ENCODE data around the gene AGMO.

The AGMO gene

GRCh38 chr7:15581352-15581951 is 19.6 kb upstream of the AGMO start:
- no peaks in the 10 kb centered on the region for H3K36me3 ChIP-seq (replicated peaks)
- DNase-seq (ENCODE audit: low spot score in 2 of 2), result no peak
- no peak overlapping the region for H3K4me3 ChIP-seq
- in situ Hi-C loops (cut with MboI; ENCODE audit: low sequenced_read_pairs), result no loop called here
- no peaks in the 10 kb centered on the region for H3K27me3 ChIP-seq (ENCODE audit: low read depth)
- H3K9me3 ChIP-seq, result peaks cover 3% of the 10 kb centered on the region; the same call in 1 of the 2 replicates
- H3K4me1 ChIP-seq, result no peaks in the 10 kb centered on the region

DNA sequence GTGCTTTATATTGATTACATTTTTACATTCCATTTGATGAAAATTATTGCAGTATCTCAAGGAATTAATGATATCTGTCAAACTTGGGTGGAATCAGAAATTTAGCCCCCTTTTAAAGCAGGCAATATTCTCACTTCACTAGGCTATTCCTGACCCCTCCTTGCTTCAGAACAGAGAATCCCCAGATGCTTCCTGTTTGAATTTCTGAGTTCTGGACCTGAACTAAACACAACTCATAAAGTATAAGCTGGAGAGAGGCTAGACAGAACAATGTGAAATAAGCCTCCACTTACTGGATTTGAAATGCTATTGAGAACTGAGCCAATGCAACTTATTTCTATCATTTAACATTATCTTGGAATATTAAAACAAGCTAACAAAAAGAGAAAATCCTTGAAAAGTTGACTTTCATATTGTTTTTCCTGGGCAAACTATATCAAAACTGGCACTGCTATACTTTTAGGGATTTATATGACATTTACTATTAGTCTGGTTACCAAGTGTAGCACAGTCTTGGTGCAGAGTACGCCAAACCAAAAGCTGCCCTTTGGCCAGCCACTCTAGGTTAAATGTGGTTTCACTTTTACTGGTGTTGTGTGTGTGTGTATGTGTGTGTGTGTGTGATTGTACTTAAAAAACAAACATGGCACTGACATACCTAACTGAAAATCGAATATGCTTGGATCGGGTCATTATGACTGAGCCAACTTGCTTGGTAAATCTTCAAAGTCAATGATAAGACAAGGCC is 19.0 kb upstream of the AGMO start:
- no peaks in the 10 kb centered on the region for H3K36me3 ChIP-seq (replicated peaks)
- no peak for DNase-seq (ENCODE audit: low spot score in 2 of 2)
- H3K9me3 ChIP-seq, result peaks cover 3% of the 10 kb centered on the region; the same call in 1 of the 2 replicates
- no peak overlapping the region for H3K4me3 ChIP-seq
- H3K27me3 ChIP-seq (ENCODE audit: low read depth), result no peaks in the 10 kb centered on the region
- no peaks in the 10 kb centered on the region for H3K4me1 ChIP-seq
- in situ Hi-C loops (cut with MboI; ENCODE audit: low sequenced_read_pairs), result no loop called here

GRCh38 chr7:15577600-15577999 is 15.8 kb upstream of the AGMO start:
- Histone ChIP-seq H3K9me3 (no peaks in the 10 kb centered on the region), H3K4me1 (no peaks in the 10 kb centered on the region), H3K4me3 (no peak overlapping the region), H3K36me3 (replicated peaks) (no peaks in the 10 kb centered on the region), H3K27me3 (ENCODE audit: low read depth) (no peaks in the 10 kb centered on the region)
- no peak for DNase-seq (ENCODE audit: low spot score in 2 of 2)
- in situ Hi-C loops (cut with MboI; ENCODE audit: low sequenced_read_pairs), result no loop called here

DNA sequence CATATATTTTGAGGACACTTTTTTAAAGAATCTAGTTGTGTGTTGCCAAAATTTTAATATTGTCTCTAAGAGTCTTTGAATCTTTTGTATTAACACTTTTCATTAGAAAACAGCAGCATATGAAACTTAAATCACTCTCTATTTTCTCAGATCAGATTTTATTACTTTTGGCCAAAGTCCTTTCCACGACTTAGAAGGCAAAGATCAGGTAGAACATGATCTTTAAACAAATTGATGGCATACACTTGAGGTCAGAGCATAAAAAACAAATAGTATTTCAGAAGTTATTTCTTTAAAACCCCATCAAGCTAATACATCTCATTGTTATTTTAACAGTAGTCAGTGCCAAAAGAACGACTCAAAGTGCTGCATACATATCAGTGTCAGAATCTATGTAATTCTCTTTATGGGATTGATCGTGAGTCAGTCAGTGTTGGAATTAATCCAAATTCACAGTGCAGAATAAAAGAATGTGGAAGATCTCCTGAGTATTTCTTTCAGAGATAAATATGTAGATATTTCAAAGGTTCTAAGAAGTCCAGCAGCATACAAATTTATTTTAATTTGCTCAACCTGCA is 9.6 kb upstream of the AGMO start:
- H3K4me3 ChIP-seq, result no peak overlapping the region
- no peaks in the 10 kb centered on the region for H3K9me3 ChIP-seq
- H3K27me3 ChIP-seq (ENCODE audit: low read depth), result no peaks in the 10 kb centered on the region
- no peaks in the 10 kb centered on the region for H3K36me3 ChIP-seq (replicated peaks)
- peak in 1 of 2 experiments; percentile 19 for DNase-seq (ENCODE audit: low spot score in 2 of 2)
- H3K4me1 ChIP-seq, result no peaks in the 10 kb centered on the region; the same call in 1 of the 2 replicates
- in situ Hi-C loops (cut with MboI; ENCODE audit: low sequenced_read_pairs), result no loop called here

DNA sequence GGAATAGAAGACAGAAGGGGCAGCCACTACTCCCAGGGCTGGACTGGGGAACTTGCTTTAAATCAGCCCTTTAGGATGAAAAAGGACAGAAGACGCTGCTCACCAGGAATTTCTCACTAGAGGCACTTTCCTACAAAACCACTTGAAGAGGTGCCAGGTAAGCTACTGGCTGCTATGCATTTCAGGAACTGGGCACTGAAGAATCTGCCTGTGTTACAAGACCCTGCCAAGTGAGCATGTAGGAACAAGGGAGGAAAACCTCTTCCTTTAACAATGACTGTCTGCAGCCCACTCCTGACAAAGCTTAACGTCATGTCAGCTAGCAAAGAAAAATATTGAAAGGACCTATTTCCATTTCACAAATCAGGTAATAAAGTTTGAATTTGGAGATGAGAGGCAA is 5.8 kb upstream of the AGMO start:
- Histone ChIP-seq H3K36me3 (replicated peaks) (no peaks in the 10 kb centered on the region), H3K27me3 (ENCODE audit: low read depth) (no peaks in the 10 kb centered on the region), H3K4me1 (no peaks in the 10 kb centered on the region; the same call in 1 of the 2 replicates), H3K9me3 (0 out of 2 replicates have a peak, but pooled peaks cover 2% of the 10 kb centered on the region), H3K4me3 (no peak overlapping the region)
- in situ Hi-C loops (cut with MboI; ENCODE audit: low sequenced_read_pairs), result no loop called here
- no peak for DNase-seq (ENCODE audit: low spot score in 2 of 2)

GRCh38 chr7:15567036-15567435 is 5.2 kb upstream of the AGMO start:
- Histone ChIP-seq H3K4me3 (no peak overlapping the region), H3K36me3 (replicated peaks) (no peaks in the 10 kb centered on the region), H3K27me3 (ENCODE audit: low read depth) (no peaks in the 10 kb centered on the region), H3K4me1 (no peaks in the 10 kb centered on the region; the same call in 1 of the 2 replicates), H3K9me3 (0 out of 2 replicates have a peak, but pooled peaks cover 2% of the 10 kb centered on the region)
- in situ Hi-C loops (cut with MboI; ENCODE audit: low sequenced_read_pairs), result no loop called here
- DNase-seq (ENCODE audit: low spot score in 2 of 2), result no peak

DNA sequence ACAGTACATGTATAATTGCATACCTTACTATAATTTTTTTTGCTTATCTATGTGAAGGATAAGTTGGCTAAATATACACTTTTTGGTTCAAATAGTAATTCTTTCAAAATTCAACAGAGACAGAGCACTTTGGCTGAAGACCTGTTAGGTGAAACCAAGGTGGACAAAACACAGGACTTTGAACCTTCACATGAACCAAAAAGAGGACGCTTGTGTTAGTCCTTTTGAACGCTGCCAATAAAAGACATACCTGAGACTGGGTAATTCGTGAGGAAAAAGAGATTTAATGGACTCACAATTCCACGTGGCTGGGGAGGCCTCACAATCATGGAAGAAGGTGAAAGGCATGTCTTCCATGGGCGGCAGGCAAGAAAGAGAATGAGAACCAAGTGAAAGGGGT is 4.7 kb upstream of the AGMO start:
- DNase-seq (ENCODE audit: low spot score in 2 of 2), result no peak
- in situ Hi-C loops (cut with MboI; ENCODE audit: low sequenced_read_pairs), result no loop called here
- Histone ChIP-seq H3K9me3 (0 out of 2 replicates have a peak, but pooled peaks cover 2% of the 10 kb centered on the region), H3K4me3 (no peak overlapping the region), H3K36me3 (replicated peaks) (no peaks in the 10 kb centered on the region), H3K27me3 (ENCODE audit: low read depth) (no peaks in the 10 kb centered on the region), H3K4me1 (no peaks in the 10 kb centered on the region; the same call in 1 of the 2 replicates)

DNA sequence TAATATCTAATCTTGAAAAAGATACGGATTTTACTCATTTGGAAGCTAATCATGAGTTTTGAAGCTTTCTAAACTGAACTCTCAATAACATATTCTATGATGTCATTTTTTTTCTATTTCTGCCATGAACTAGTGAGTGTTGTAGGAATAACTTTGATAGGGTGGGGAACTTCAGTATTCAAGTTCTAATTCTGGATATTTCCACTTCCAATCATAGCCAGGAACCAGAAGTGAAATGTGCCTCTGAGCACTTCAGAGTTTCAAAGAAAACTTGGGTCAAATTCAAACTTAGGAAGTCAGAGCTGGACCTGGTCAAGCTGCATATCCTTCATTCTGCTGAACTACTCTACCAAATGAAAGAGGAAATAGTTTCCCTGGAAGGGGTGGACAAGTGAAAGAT is 847 bp downstream of the AGMO start:
- DNase-seq (ENCODE audit: low spot score in 2 of 2), result no peak
- H3K9me3 ChIP-seq, result 0 out of 2 replicates have a peak, but pooled peaks cover 1% of the 10 kb centered on the region
- H3K4me3 ChIP-seq, result no peak overlapping the region
- no peaks in the 10 kb centered on the region for H3K27me3 ChIP-seq (ENCODE audit: low read depth)
- H3K36me3 ChIP-seq (replicated peaks), result no peaks in the 10 kb centered on the region
- no peaks in the 10 kb centered on the region for H3K4me1 ChIP-seq
- in situ Hi-C loops (cut with MboI; ENCODE audit: low sequenced_read_pairs), result no loop called here

GRCh38 chr7:15559416-15559928 is 2.3 kb downstream of the AGMO start:
- Histone ChIP-seq H3K36me3 (replicated peaks) (no peaks in the 10 kb centered on the region), H3K27me3 (ENCODE audit: low read depth) (no peaks in the 10 kb centered on the region), H3K9me3 (no peaks in the 10 kb centered on the region), H3K4me1 (no peaks in the 10 kb centered on the region), H3K4me3 (no peak overlapping the region)
- in situ Hi-C loops (cut with MboI; ENCODE audit: low sequenced_read_pairs), result no loop called here
- peak; percentile 14 to 23 for DNase-seq (ENCODE audit: low spot score in 2 of 2)

- H3K27me3 ChIP-seq (ENCODE audit: low read depth), result no peaks in the 10 kb centered on the region
- no peak overlapping the region for H3K4me3 ChIP-seq
- H3K4me1 ChIP-seq, result no peaks in the 10 kb centered on the region
- no peaks in the 10 kb centered on the region for H3K9me3 ChIP-seq
- H3K36me3 ChIP-seq (replicated peaks), result no peaks in the 10 kb centered on the region
- in situ Hi-C loops (cut with MboI; ENCODE audit: low sequenced_read_pairs), result no loop called here
- DNase-seq (ENCODE audit: low spot score in 2 of 2), result no peak
Measured at GRCh38 chr7:15558756-15559155, 3.1 kb downstream of the AGMO start.

DNA sequence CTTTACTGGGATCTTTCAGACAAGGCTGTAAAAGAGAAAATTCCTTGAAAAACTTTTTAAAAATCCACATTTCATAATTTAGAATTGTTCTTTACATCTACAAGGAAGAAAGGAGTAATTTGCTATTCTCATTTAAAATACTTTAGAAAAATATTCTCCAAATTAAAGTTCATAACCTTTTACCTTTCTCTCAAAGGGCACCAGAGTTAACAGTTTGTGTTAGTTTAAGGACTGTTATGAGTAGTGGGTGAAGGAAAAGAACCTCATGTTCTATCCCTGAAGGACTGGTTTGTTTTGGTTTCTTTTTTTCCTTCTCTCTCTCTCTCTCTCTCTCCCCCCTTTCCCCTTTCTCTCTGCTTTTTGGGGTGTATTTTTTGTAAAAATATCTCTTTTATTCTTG is 4.1 kb downstream of the AGMO start:
- Histone ChIP-seq H3K4me3 (no peak overlapping the region), H3K27me3 (ENCODE audit: low read depth) (no peaks in the 10 kb centered on the region), H3K4me1 (no peaks in the 10 kb centered on the region), H3K36me3 (replicated peaks) (no peaks in the 10 kb centered on the region), H3K9me3 (no peaks in the 10 kb centered on the region)
- in situ Hi-C loops (cut with MboI; ENCODE audit: low sequenced_read_pairs), result no loop called here
- DNase-seq (ENCODE audit: low spot score in 2 of 2), result no peak

DNA sequence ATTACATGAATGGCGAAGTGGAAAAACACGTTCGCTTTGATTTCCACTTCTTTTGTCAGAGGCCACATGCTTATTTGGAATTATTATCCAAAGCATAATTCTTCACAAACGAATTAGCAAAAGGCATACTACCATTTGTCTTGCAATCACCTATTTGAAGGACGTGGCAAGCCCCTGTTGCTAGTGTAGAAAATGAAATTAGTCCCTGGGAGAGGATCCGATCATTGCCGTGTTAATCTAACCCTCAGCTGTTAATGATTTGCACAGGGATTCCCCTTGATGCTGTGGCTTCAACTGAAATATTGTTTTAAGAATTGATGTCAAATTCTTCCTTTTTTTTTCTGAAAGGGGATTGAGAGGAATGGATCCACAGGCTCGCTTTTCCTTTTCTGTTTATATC is 4.6 kb downstream of the AGMO start:
- Histone ChIP-seq H3K36me3 (replicated peaks) (no peaks in the 10 kb centered on the region), H3K4me3 (no peak overlapping the region), H3K9me3 (no peaks in the 10 kb centered on the region), H3K27me3 (ENCODE audit: low read depth) (no peaks in the 10 kb centered on the region), H3K4me1 (no peaks in the 10 kb centered on the region)
- in situ Hi-C loops (cut with MboI; ENCODE audit: low sequenced_read_pairs), result no loop called here
- DNase-seq (ENCODE audit: low spot score in 2 of 2), result no peak

DNA sequence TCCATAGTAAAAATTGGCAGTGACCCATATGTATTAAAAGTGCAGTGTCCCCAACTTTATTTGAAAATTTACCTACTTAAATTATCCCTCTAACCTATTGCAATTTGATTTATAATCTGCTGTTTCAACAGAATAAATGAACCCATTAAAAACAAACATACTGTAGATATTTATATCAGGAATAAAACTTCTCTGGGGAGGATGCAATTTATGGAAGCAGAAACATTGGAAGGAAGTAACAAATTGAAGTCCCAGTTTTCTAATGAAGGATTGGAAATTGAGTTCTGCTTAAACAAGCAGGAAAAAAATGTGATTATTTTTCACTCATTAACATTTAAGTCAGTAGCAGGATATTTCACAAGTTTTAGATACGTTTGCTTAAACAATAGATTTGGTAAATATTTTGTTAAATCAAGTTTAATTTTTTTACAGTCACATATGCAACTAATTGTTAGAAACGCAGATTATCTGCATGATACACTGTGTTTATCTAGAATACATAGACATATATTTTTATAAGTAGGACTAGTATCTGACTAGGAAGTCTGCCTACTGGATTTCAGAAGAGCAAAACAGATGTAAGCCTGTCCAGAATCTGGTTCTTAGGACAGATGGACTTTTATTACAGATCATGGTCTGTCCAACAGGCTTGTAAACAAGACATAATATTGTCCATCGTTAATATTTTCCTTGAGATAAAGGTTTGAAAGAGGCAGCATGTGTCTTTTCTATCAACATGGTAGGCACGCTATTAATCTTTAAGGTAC is 5.3 kb downstream of the AGMO start:
- Histone ChIP-seq H3K36me3 (replicated peaks) (no peaks in the 10 kb centered on the region), H3K4me3 (no peak overlapping the region), H3K9me3 (no peaks in the 10 kb centered on the region), H3K4me1 (no peaks in the 10 kb centered on the region), H3K27me3 (ENCODE audit: low read depth) (no peaks in the 10 kb centered on the region)
- in situ Hi-C loops (cut with MboI; ENCODE audit: low sequenced_read_pairs), result no loop called here
- DNase-seq (ENCODE audit: low spot score in 2 of 2), result no peak
